ENCODE measurements around the gene NRXN3.

NRXN3 gene

DNA sequence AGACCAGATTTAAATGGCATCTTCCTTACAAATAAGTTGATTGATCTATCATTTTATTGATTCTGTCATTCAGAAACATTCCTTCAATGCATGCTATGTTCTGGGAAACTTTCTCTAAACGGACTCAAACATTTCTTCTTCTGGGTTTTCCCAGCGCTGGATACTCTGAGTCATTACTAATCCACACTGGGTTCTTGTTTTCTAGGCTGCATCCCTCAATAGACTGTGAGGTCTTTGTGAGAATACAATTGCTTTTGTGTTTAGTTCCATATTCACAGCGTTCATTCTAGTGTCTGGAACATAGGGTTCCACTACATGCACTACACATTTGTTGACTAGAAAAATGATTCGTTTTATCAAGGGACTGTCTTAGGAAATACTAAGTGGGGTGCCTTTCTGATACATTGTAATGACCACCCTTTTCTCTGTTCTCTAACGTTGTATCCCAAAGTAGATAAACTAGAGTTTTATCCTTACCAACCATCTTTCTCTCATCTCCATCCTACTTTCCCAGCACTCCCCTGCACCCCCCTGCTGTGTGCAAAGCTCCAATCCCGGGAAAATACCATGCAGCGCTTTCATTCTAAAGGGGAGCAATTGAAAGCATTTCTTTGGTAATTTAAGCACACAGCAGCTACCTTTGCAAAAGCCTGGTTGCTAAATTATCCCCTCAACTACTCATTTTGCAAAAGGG, 1162.5 kb downstream of the NRXN3 start:
- DNase-seq: no peak

DNA sequence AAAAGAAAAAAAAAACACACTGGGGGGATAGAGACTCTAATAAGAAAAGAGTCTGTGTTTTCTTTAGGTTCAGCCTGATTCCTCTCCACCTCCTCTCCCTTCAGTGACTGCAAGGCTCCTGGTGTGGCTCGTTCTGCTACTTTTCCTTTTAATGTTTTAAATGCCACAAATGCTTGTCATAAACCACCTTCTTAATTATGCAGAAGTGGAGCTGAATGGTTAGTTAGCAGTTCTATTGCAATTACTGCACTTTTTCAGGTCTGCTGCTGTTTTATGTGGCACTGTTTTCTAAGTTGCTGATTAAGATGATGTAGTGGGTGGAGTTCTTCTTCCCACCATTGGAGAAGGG, 1163.0 kb downstream of the NRXN3 start:
- DNase-seq: no peak

DNA sequence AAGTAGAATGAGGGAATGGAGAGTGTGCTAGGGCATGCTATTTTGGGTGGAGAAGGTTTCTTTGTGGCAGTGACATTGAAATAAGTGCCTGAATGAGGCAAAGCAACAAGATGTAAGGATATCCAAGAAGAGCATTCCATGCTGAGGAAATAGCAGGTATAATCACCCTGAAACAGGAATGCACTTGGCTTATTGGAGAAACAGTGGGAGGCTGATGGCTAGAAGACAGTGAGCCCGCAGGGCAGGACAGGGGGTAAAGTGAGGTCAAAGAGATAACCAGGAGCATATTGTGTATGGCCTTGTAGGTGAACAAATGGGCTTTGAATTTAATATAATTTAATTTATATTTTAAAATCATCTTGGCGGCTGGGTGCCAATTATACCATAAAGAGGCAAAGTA, 1164.1 kb downstream of the NRXN3 start:
- DNase-seq: no peak

DNA sequence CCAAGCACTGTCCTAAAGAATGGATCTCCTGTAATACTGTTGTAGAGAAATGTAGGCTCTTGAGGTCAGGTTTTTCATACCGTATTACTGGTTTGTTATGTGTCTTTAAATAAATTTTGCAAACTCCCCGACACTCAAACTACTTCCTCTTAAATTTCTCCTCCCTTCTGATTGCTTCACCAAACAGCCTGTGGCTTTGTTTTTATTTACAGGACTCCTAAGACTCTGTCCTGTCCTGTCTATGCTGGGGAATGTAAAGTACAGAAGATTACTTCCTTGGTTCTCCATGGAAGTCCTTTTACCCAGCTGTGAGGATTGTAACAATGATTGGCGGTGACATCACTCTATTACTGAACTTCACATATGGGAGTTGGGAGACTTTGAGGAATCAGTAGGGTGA, 1167.6 kb downstream of the NRXN3 start:
- DNase-seq: no peak

DNA sequence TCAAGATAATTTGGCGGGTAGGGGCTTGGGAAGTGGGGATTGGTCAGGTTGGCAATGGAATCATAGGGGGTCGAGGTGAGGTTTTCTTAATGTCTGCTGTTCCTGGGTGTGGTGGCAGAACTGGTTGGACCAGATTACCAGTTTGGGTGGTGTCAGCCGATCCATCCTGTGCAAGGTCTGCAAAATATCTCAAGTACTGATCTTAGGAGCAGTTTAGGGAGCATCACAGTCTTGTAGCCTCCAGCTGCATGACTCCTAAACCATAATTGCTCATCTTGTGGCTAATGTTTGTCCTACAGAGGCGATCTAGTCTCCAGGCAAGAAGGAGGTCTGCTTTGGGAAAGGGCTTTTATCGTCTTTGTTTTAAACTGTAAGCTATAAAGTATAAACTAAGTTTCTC, 1172.8 kb downstream of the NRXN3 start:
- no peak for DNase-seq

DNA sequence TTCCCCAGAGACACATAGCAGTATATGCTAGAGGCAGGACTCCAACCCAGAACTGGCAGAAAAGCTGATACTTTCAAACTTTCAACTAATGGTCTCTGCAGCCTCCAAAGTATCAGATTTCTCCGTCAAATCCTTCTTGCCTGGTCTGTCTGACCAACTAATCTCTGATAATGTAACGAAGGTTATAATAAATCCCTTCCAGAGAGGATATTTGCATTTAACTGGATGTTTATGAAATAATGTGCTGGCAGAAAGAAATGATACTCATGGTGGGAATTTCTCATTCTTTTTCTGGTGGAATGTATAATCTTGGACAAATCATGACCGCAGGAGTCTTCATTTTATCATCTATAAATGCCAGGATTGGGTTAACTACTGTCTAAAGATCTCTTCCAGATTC, 1180.8 kb downstream of the NRXN3 start:
- DNase-seq: no peak

DNA sequence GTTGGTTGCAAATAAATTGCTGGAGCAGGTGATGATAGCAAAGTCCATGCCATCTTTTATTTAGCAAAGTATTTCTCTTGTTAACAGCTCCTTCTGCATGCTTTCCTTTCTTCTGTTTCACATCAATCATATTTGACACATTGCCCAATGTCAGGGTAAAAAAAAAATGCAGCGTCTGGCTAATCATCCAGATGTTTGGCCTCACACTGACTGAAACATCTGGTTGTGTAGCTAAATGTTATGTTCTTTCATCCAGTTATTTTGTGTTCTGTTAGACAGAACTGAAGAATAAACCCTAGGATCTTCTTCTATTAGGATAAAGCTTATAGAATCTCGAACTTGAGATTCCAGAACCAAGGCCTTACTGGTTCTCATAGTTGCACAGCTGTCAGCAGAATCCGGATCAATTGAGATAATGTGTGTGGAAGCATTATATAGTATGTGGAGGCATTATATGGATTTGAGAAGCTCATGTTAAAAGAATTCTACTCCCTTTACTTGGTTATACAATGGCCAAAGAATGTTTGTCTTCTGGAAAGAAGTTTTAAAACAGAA, 1182.0 kb downstream of the NRXN3 start:
- no peak for DNase-seq

GRCh38 chr14:79354336-79354735, 1184.2 kb downstream of the NRXN3 start:
- no peak for DNase-seq

GRCh38 chr14:79356040-79356439, 1185.9 kb downstream of the NRXN3 start:
- DNase-seq: no peak

DNA sequence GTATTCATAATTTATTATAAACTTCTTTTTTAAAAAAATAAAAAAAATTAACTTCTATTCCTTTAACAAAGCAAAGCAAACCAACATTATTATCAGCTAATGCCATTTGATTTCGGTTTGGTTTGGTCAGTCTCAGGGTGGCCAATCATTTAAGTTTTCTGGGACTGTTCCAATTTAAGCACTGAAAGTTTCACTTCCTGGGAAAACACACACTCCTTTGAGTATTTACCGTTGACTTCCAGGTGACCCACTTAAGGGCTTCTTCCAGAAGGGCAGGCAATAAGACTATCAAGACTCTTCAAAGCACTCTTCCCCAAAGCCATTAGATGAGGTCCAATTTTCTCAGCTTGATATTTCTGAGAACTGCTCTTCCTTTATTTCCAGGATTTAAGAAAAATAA, 1187.1 kb downstream of the NRXN3 start:
- no peak for DNase-seq

DNA sequence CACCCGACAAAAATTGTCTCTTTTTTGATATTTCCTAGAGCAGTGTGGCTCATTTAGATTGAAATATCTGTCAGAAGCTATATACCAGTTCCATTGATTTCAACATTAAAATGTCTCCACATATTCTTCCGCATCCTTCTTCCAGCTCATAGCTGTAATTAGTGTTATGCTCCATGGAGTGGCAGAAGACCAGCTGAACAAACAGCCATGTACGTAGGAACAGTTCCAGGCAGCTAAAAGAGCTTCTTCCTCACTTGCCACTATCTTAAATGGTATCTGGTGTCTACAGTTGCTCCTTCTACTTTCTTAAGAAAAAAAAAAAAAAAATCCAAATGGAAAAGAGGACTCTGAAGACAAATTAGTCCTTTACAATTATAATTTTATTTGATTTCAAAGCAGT, 1193.1 kb downstream of the NRXN3 start:
- no peak for DNase-seq

DNA sequence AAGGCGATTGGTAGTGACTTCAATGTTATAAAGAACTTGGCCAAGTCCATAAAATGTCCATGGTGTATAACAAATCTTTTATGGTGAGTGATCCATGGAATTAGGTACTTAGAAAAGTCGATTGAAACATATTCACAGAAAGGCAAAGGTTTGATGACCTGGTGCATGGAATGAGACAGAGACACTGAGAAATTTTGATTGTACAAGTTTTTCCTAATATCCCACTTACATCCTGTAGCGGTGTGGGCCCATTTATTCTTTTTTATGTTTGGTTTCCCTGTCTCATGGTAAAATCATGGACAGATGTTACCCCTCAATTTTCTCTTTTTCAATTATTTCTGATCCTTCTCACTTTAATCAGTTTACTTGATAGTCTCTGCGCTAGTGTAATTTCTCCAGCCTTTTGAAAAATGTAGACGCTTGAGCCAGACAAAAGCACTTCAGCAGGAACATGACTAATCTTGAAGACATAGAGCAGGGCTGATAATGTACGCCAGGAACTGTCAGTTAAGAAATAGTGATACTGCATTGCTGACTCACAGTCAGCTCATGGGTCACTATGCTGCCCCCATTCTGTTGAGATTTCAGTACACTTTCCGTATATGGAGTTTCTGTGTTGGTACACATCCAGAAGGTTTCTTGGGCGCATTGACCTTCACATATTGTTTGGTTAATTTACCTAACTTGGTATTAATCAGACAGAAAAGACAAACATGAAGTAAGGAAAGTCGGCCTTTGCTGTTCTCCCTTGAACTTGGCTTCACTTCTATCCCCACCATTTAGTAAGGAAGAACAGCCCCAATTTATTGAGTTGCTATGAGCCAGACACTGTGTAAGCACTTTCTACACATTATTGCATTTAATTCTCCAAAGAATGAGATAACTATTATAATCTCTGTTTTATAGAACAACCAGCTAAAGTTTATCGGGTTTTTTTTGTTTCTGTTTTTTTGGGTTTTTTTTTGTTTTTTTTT, 1199.5 kb downstream of the NRXN3 start:
- DNase-seq: no peak

DNA sequence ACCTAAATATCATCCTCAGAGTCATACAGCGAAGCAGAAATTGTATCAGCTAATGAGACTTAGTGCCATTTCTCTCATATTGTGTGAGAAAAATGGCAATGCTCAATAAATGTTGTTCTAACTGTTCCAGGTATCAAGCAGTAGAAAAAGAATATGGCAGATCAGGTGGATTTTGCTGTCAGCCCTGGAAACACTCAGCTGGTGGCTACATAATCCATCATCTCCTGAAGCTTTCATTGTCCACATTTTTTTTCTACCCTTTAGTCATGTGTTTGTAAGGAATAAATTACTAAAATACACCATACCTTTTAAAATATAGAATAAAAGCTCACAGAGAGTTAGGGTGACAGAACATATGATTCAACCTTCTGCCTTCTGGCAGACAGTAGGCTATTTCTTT, 1200.8 kb downstream of the NRXN3 start:
- no peak for DNase-seq

- no peak for DNase-seq
Observed at GRCh38 chr14:79373451-79373850, 1203.3 kb downstream of the NRXN3 start.

GRCh38 chr14:79375356-79375755, 1205.2 kb downstream of the NRXN3 start:
- no peak for DNase-seq

DNA sequence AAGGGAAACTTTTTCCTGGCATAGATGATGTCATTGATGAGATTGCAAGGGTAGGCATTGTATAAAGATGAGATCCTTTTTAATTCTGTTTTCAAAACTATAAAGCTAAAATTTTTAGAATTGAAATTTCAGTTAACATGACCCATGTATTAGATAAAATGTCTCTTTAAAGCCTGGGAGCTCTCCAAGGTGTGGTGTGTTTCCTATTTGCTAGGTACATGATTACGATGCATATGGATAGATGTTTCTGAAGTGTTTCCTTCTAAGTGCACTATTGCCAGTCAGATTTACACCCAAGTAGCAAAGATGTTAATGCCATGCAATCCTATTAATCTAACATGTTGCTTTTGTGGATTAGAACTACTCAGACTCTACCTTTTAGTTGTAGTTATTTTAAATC, 1206.4 kb downstream of the NRXN3 start:
- DNase-seq: no peak

GRCh38 chr14:79378020-79378419, 1207.8 kb downstream of the NRXN3 start:
- DNase-seq: no peak

DNA sequence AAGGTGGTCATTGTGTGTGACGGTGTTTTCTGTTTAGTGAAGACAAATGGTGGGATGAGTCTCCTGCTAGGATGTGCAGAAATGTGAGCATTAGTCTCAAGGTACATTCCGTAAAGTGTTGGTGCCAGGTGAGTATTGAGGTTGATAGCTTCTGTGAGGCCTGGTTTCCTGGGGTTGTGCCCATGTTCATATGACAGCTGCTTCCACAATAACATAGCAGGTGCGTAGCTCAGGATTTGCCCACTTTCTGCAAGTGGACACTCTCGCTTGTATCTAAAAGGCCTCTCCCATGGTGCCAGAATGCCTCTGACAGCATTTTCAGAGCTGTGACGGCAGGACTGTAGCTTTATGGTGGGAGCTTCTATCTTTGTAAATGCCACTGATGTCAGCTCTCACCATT, 1209.1 kb downstream of the NRXN3 start:
- DNase-seq: no peak

GRCh38 chr14:79383031-79383430, 1212.9 kb downstream of the NRXN3 start:
- no peak for DNase-seq

- no peak for DNase-seq
Observed at GRCh38 chr14:79383475-79383874, 1213.3 kb downstream of the NRXN3 start.

GRCh38 chr14:79395061-79395460, 1224.9 kb downstream of the NRXN3 start:
- DNase-seq: no peak

- no peak for DNase-seq
Observed at GRCh38 chr14:79404874-79405511, 1234.8 kb downstream of the NRXN3 start.

- DNase-seq: no peak
Observed at GRCh38 chr14:79405512-79405910, 1235.3 kb downstream of the NRXN3 start.

- no peak for DNase-seq
Observed at GRCh38 chr14:79407572-79407971, 1237.4 kb downstream of the NRXN3 start.
